HG03139 (cell line): Measurements from ENCODE around the gene NADK2.

Experiments
- ATAC-seq: cut with Tn5 transposase; IDR thresholded peaks from one replicate; pipeline ENCODE4 v1.9.1; 2021; ENCODE audit not compliant: unreplicated experiment

Gene NADK2

GRCh38 chr5:36164461-36164860, 77.3 kb downstream of the NADK2 start:
- ATAC-seq: no peak

GRCh38 chr5:36162810-36163486, 78.8 kb downstream of the NADK2 start:
- ATAC-seq: no peak

GRCh38 chr5:36161361-36161760, 80.4 kb downstream of the NADK2 start:
- ATAC-seq: no peak

GRCh38 chr5:36160617-36161016, 81.1 kb downstream of the NADK2 start:
- no peak for ATAC-seq

GRCh38 chr5:36158144-36158543, 83.6 kb downstream of the NADK2 start:
- no peak for ATAC-seq

- ATAC-seq: no peak
Measured at GRCh38 chr5:36156619-36157018, 85.1 kb downstream of the NADK2 start.

GRCh38 chr5:36156121-36156601, 85.6 kb downstream of the NADK2 start:
- no peak for ATAC-seq

GRCh38 chr5:36155291-36155690, 86.4 kb downstream of the NADK2 start:
- no peak for ATAC-seq

- no peak for ATAC-seq
Measured at GRCh38 chr5:36153726-36154125, 88.0 kb downstream of the NADK2 start.

GRCh38 chr5:36153298-36153677, 88.4 kb downstream of the NADK2 start:
- no peak for ATAC-seq

GRCh38 chr5:36152324-36153297, 89.1 kb downstream of the NADK2 start:
- peak; percentile 1 for ATAC-seq

GRCh38 chr5:36151434-36152323, 90.0 kb downstream of the NADK2 start, which contains the start of the genes LMBRD2 and SKP2:
TSS of gene LMBRD2 (minus strand) at chr5:36151887. CDS start at chr5:36143349, 8,538 bp downstream.
TSS of gene SKP2 (plus strand) at chr5:36152111. CDS start at chr5:36152263, 152 bp downstream.
- peak; percentile 97 for ATAC-seq

- peak; percentile 20 for ATAC-seq
Measured at GRCh38 chr5:36150676-36151433, 90.9 kb downstream of the NADK2 start.

GRCh38 chr5:36147681-36148080, 94.0 kb downstream of the NADK2 start:
- ATAC-seq: no peak

- no peak for ATAC-seq
Measured at GRCh38 chr5:36146390-36146789, 95.3 kb downstream of the NADK2 start.

- ATAC-seq: no peak
Measured at GRCh38 chr5:36145311-36145710, 96.4 kb downstream of the NADK2 start.
